ENCODE data around the gene PTGR3. TPM values are rescaled to one million over a fixed set of nuclear protein-coding genes. Genes with fewer than 3 reads are reported as not detected.

PTGR3 gene
- polyA plus RNA-seq (2012; ENCODE audit: missing spikeins): 29.4 TPM

- TF ChIP-seq POLR2A (IDR thresholded peaks at IDR 0.05; ENCODE audit: low read depth, low read length): peak; percentile 61; the same call in 1 of the 2 replicates
- no peak for TF ChIP-seq TAF1 (IDR thresholded peaks at IDR 0.05; ENCODE audit: borderline replicate concordance, low read depth, low read length)
- TF ChIP-seq POLR2AphosphoS5 (IDR thresholded peaks at IDR 0.05; ENCODE audit: low read depth, low read length): peak; percentile 59; the same call in 1 of the 2 replicates
- FAIRE-seq: peak; percentile 90
- DNase-seq (ENCODE audit: insufficient read length): peak; percentile 71
Measured at GRCh38 chr18:75209129-75209950, at the start of gene PTGR3. TSS of gene PTGR3 (minus strand) at chr18:75209139. CDS start at chr18:75209058, 81 bp downstream.

- TF ChIP-seq POLR2A (IDR thresholded peaks at IDR 0.05; ENCODE audit: low read depth, low read length) (no peak), TAF1 (IDR thresholded peaks at IDR 0.05; ENCODE audit: borderline replicate concordance, low read depth, low read length) (no peak), POLR2AphosphoS5 (IDR thresholded peaks at IDR 0.05; ENCODE audit: low read depth, low read length) (no peak)
- DNase-seq (ENCODE audit: insufficient read length) (no peak), FAIRE-seq (no peak)
Measured at GRCh38 chr18:75257605-75258004, 48.7 kb upstream of the PTGR3 start.

GRCh38 chr18:75256376-75256775 lies 47.4 kb upstream of the PTGR3 start:
- FAIRE-seq: no peak
- TF ChIP-seq TAF1 (IDR thresholded peaks at IDR 0.05; ENCODE audit: borderline replicate concordance, low read depth, low read length): no peak
- TF ChIP-seq POLR2AphosphoS5 (IDR thresholded peaks at IDR 0.05; ENCODE audit: low read depth, low read length): no peak
- no peak for TF ChIP-seq POLR2A (IDR thresholded peaks at IDR 0.05; ENCODE audit: low read depth, low read length)
- DNase-seq (ENCODE audit: insufficient read length): no peak

GRCh38 chr18:75255094-75255493 lies 46.2 kb upstream of the PTGR3 start:
- FAIRE-seq (no peak), DNase-seq (ENCODE audit: insufficient read length) (no peak)
- TF ChIP-seq POLR2AphosphoS5 (IDR thresholded peaks at IDR 0.05; ENCODE audit: low read depth, low read length): no peak
- no peak for TF ChIP-seq TAF1 (IDR thresholded peaks at IDR 0.05; ENCODE audit: borderline replicate concordance, low read depth, low read length)
- TF ChIP-seq POLR2A (IDR thresholded peaks at IDR 0.05; ENCODE audit: low read depth, low read length): no peak

- FAIRE-seq: no peak
- TF ChIP-seq POLR2AphosphoS5 (IDR thresholded peaks at IDR 0.05; ENCODE audit: low read depth, low read length) (no peak), TAF1 (IDR thresholded peaks at IDR 0.05; ENCODE audit: borderline replicate concordance, low read depth, low read length) (no peak), POLR2A (IDR thresholded peaks at IDR 0.05; ENCODE audit: low read depth, low read length) (no peak)
- DNase-seq (ENCODE audit: insufficient read length): no peak
Measured at GRCh38 chr18:75253784-75254183, 44.8 kb upstream of the PTGR3 start.

- FAIRE-seq (no peak), DNase-seq (ENCODE audit: insufficient read length) (no peak)
- no peak for TF ChIP-seq POLR2A (IDR thresholded peaks at IDR 0.05; ENCODE audit: low read depth, low read length)
- no peak for TF ChIP-seq TAF1 (IDR thresholded peaks at IDR 0.05; ENCODE audit: borderline replicate concordance, low read depth, low read length)
- no peak for TF ChIP-seq POLR2AphosphoS5 (IDR thresholded peaks at IDR 0.05; ENCODE audit: low read depth, low read length)
Measured at GRCh38 chr18:75253043-75253442, 44.1 kb upstream of the PTGR3 start.

- DNase-seq (ENCODE audit: insufficient read length): no peak
- no peak for TF ChIP-seq POLR2AphosphoS5 (IDR thresholded peaks at IDR 0.05; ENCODE audit: low read depth, low read length)
- TF ChIP-seq TAF1 (IDR thresholded peaks at IDR 0.05; ENCODE audit: borderline replicate concordance, low read depth, low read length): no peak
- TF ChIP-seq POLR2A (IDR thresholded peaks at IDR 0.05; ENCODE audit: low read depth, low read length): no peak
- no peak for FAIRE-seq
Measured at GRCh38 chr18:75252136-75252535, 43.2 kb upstream of the PTGR3 start.

- DNase-seq (ENCODE audit: insufficient read length) (no peak), FAIRE-seq (no peak)
- TF ChIP-seq POLR2AphosphoS5 (IDR thresholded peaks at IDR 0.05; ENCODE audit: low read depth, low read length) (no peak), TAF1 (IDR thresholded peaks at IDR 0.05; ENCODE audit: borderline replicate concordance, low read depth, low read length) (no peak), POLR2A (IDR thresholded peaks at IDR 0.05; ENCODE audit: low read depth, low read length) (no peak)
Measured at GRCh38 chr18:75251466-75251865, 42.5 kb upstream of the PTGR3 start.

GRCh38 chr18:75250471-75250821 lies 41.5 kb upstream of the PTGR3 start:
- TF ChIP-seq POLR2AphosphoS5 (IDR thresholded peaks at IDR 0.05; ENCODE audit: low read depth, low read length): no peak
- TF ChIP-seq POLR2A (IDR thresholded peaks at IDR 0.05; ENCODE audit: low read depth, low read length): no peak
- TF ChIP-seq TAF1 (IDR thresholded peaks at IDR 0.05; ENCODE audit: borderline replicate concordance, low read depth, low read length): no peak
- FAIRE-seq (no peak), DNase-seq (ENCODE audit: insufficient read length) (no peak)

- DNase-seq (ENCODE audit: insufficient read length): no peak
- no peak for TF ChIP-seq TAF1 (IDR thresholded peaks at IDR 0.05; ENCODE audit: borderline replicate concordance, low read depth, low read length)
- no peak for TF ChIP-seq POLR2A (IDR thresholded peaks at IDR 0.05; ENCODE audit: low read depth, low read length)
- no peak for TF ChIP-seq POLR2AphosphoS5 (IDR thresholded peaks at IDR 0.05; ENCODE audit: low read depth, low read length)
- FAIRE-seq: no peak
Measured at GRCh38 chr18:75249672-75250470, 40.9 kb upstream of the PTGR3 start.

- DNase-seq (ENCODE audit: insufficient read length): no peak
Measured at GRCh38 chr18:75249175-75249518, 40.2 kb upstream of the PTGR3 start.

More at GRCh38 chr18:75249175-75249518, 40.2 kb upstream of the PTGR3 start:
- FAIRE-seq: no peak
- no peak for TF ChIP-seq TAF1 (IDR thresholded peaks at IDR 0.05; ENCODE audit: borderline replicate concordance, low read depth, low read length)
- no peak for TF ChIP-seq POLR2A (IDR thresholded peaks at IDR 0.05; ENCODE audit: low read depth, low read length)
- TF ChIP-seq POLR2AphosphoS5 (IDR thresholded peaks at IDR 0.05; ENCODE audit: low read depth, low read length): no peak
